Mesenchymal stem cell (in vitro differentiated cells and primary cell): ENCODE data around the gene RALGPS1.

ENCODE experiments used
- DNase-seq: peaks from one replicate; pipeline ENCODE4 v3.0.0-alpha.2; 2013
- H2AFZ ChIP-seq: one replicate; pipeline ENCODE4 v1.6.1; 2013; ENCODE audit warnings: low read depth, mild to moderate bottlenecking, control low read depth, inconsistent platforms, low read length, moderate library complexity
- H2AK5ac ChIP-seq: 2 replicates; pipeline ENCODE4 v1.6.1; 2013; ENCODE audit warnings: low read length, moderate library complexity, mild to moderate bottlenecking, inconsistent platforms; ENCODE audit not compliant: severe bottlenecking
- H2BK120ac ChIP-seq: one replicate; pipeline ENCODE4 v1.6.1; 2013; ENCODE audit warnings: low read depth, mild to moderate bottlenecking, inconsistent platforms, low read length, moderate library complexity
- H2BK12ac ChIP-seq, 2 experiments: one replicate each; pipeline ENCODE4 v1.6.1; 2013; ENCODE audit warnings: inconsistent platforms in 2 of 2, low read length in 2 of 2, mild to moderate bottlenecking in 2 of 2, moderate library complexity in 2 of 2, control low read depth in 1 of 2
- H2BK15ac ChIP-seq: one replicate; pipeline ENCODE4 v1.6.1; 2013; ENCODE audit warnings: mild to moderate bottlenecking, low read depth, inconsistent platforms; ENCODE audit not compliant: poor library complexity, severe bottlenecking
- H2BK5ac ChIP-seq: 2 replicates; pipeline ENCODE4 v1.6.1; 2013; ENCODE audit warnings: low read depth, mild to moderate bottlenecking, low read length, control low read depth, inconsistent platforms; ENCODE audit not compliant: poor library complexity, severe bottlenecking
- H3K14ac ChIP-seq, 2 experiments: one replicate each; pipeline ENCODE4 v1.6.1; 2013; ENCODE audit warnings: inconsistent platforms in 2 of 2, low read length in 2 of 2, control low read depth in 1 of 2, mild to moderate bottlenecking in 1 of 2, moderate library complexity in 1 of 2
- H3K18ac ChIP-seq, 2 experiments: one replicate each; pipeline ENCODE4 v1.6.1; 2013; ENCODE audit warnings: inconsistent platforms in 2 of 2, low read length in 2 of 2, control low read depth in 1 of 2, low read depth in 1 of 2, mild to moderate bottlenecking in 1 of 2
- H3K23ac ChIP-seq, 2 experiments: one replicate each; pipeline ENCODE4 v1.6.1; 2013; ENCODE audit warnings: inconsistent platforms in 2 of 2, low read length in 2 of 2, mild to moderate bottlenecking in 2 of 2, moderate library complexity in 2 of 2, control low read depth in 1 of 2
- H3K27ac ChIP-seq: 2 replicates; pipeline ENCODE4 v1.5.1; 2013; ENCODE audit warnings: mild to moderate bottlenecking, moderate library complexity, low read length, control low read depth, inconsistent platforms; ENCODE audit not compliant: poor library complexity, severe bottlenecking
- H3K27me3 ChIP-seq, 2 experiments: 2 replicates each; pipeline versions ENCODE4 v1.6.1 to v1.7.0; 2013; ENCODE audit warnings: low read length in 2 of 2, mild to moderate bottlenecking in 2 of 2, moderate library complexity in 2 of 2, control low read depth in 1 of 2, inconsistent platforms in 1 of 2; ENCODE audit not compliant: control insufficient read depth in 1 of 2, insufficient read depth in 1 of 2
- H3K36me3 ChIP-seq, 2 experiments: 2 replicates each; pipeline versions ENCODE4 v1.6.1 to v1.7.0; 2013; ENCODE audit warnings: low read length in 2 of 2, control low read depth in 1 of 2, inconsistent platforms in 1 of 2, low read depth in 1 of 2, mild to moderate bottlenecking in 1 of 2; ENCODE audit not compliant: insufficient read depth in 2 of 2, control insufficient read depth in 1 of 2
- H3K4ac ChIP-seq, 2 experiments: one replicate each; pipeline ENCODE4 v1.6.1; 2013; ENCODE audit warnings: inconsistent platforms in 2 of 2, low read length in 2 of 2, mild to moderate bottlenecking in 2 of 2, moderate library complexity in 2 of 2, control low read depth in 1 of 2, low read depth in 1 of 2
- H3K4me1 ChIP-seq: 2 replicates; pipeline ENCODE4 v1.6.1; 2013; ENCODE audit warnings: low read depth, low read length, control low read depth; ENCODE audit not compliant: control insufficient read depth, insufficient read depth
- H3K4me2 ChIP-seq: 2 replicates; pipeline ENCODE4 v1.6.1; 2013; ENCODE audit warnings: low read length, mild to moderate bottlenecking, inconsistent platforms; ENCODE audit not compliant: poor library complexity, severe bottlenecking
- H3K4me3 ChIP-seq, 2 experiments: 2 replicates each; pipeline versions ENCODE4 v1.5.1 to v1.7.0; 2013; ENCODE audit warnings: low read length in 2 of 2, mild to moderate bottlenecking in 2 of 2, control low read depth in 1 of 2, low read depth in 1 of 2; ENCODE audit not compliant: insufficient read depth in 1 of 2
- H3K79me1 ChIP-seq: replicated peaks from 2 replicates; pipeline ENCODE4 v1.6.1; 2013; ENCODE audit warnings: mild to moderate bottlenecking, control low read depth, low read length, inconsistent platforms; ENCODE audit not compliant: poor library complexity, severe bottlenecking
- H3K9ac ChIP-seq: 2 replicates; pipeline ENCODE4 v1.7.0; 2013; ENCODE audit warnings: mild to moderate bottlenecking, low read length, moderate library complexity
- H3K9me3 ChIP-seq: 2 replicates; pipeline ENCODE4 v1.7.0; 2013; ENCODE audit warnings: mild to moderate bottlenecking, low read length; ENCODE audit not compliant: control insufficient read depth
- H4K8ac ChIP-seq: one replicate; pipeline ENCODE4 v1.6.1; 2013; ENCODE audit warnings: inconsistent platforms, mild to moderate bottlenecking, low read length, moderate library complexity
- H4K91ac ChIP-seq: one replicate; pipeline ENCODE4 v1.6.1; 2013; ENCODE audit warnings: mild to moderate bottlenecking, low read length, inconsistent platforms
- WGBS: methylation state at CpG from one replicate; pipeline ENCODE4 v1.1.7; 2013; ENCODE audit warnings: mixed read lengths; 5-methylcytosine and 5-hydroxymethylcytosine counted together

Gene RALGPS1

GRCh38 chr9:127121628-127122175 is 207.1 kb downstream of the RALGPS1 start:
- H2BK5ac ChIP-seq, result no peak overlapping the region
- H3K9ac ChIP-seq, result peak overlapping the region; percentile 96
- peaks cover 0 to 18% of the 10 kb centered on the region in 2 experiments for H3K27me3 ChIP-seq
- no peak overlapping the region for H3K23ac ChIP-seq
- peak overlapping the region; percentile 79 to 92 for H3K18ac ChIP-seq
- peak overlapping the region; percentile 86 for H4K91ac ChIP-seq
- no peak overlapping the region for H2BK120ac ChIP-seq
- peak overlapping the region; percentile 95 for H2BK15ac ChIP-seq
- H3K9me3 ChIP-seq, result no peaks in the 10 kb centered on the region
- H3K27ac ChIP-seq, result no peak overlapping the region
- peak overlapping the region in 1 of 2 experiments; percentile 77 for H3K14ac ChIP-seq
- peak overlapping the region; percentile 75 to 77 for H2BK12ac ChIP-seq
- DNase-seq, result peak; percentile 56
- H3K4ac ChIP-seq, result peak overlapping the region in 1 of 2 experiments; percentile 61
- 15% methylated on average over 20 of the region's 20 CpGs for WGBS
- peak overlapping the region; percentile 74 for H4K8ac ChIP-seq
- no peak overlapping the region for H2AK5ac ChIP-seq
- H3K4me1 ChIP-seq, result peaks cover 25% of the 10 kb centered on the region
- peak overlapping the region; percentile 47 to 97 for H3K4me3 ChIP-seq
- peaks cover 1% of the 10 kb centered on the region for H3K79me1 ChIP-seq
- H3K36me3 ChIP-seq, result peaks cover 0 to 33% of the 10 kb centered on the region in 2 experiments
- H2AFZ ChIP-seq, result no peak overlapping the region
- peak overlapping the region; percentile 88 for H3K4me2 ChIP-seq

GRCh38 chr9:127122176-127123063 is 207.8 kb downstream of the RALGPS1 start, which contains the start of gene ANGPTL2:
Gene ANGPTL2 (minus strand): TSS chr9:127122635. CDS start chr9:127108731, 13,904 bp downstream.
- Histone ChIP-seq H2BK12ac (peak within 1 kb of the TSS; percentile 75 to 89), H3K9ac (peak within 1 kb of the TSS; percentile 96), H2BK120ac (peak within 1 kb of the TSS; percentile 82), H3K4me1 (peaks cover 23% of the 10 kb centered on the region), H4K91ac (peak within 1 kb of the TSS; percentile 86), H2AFZ (peak within 1 kb of the TSS; percentile 49), H2AK5ac (no peak within 1 kb of the TSS), H3K23ac (peak within 1 kb of the TSS in 1 of 2 experiments; percentile 85), H4K8ac (peak within 1 kb of the TSS; percentile 74), H2BK15ac (peak within 1 kb of the TSS; percentile 95), H3K4me3 (peak within 1 kb of the TSS; percentile 47 to 97), H3K9me3 (no peaks in the 10 kb centered on the region), H3K4me2 (peak within 1 kb of the TSS; percentile 88), H3K27me3 (peaks cover 0 to 23% of the 10 kb centered on the region in 2 experiments), H2BK5ac (no peak within 1 kb of the TSS), H3K36me3 (peaks cover 0 to 28% of the 10 kb centered on the region in 2 experiments), H3K4ac (peak within 1 kb of the TSS; percentile 61 to 86), H3K14ac (peak within 1 kb of the TSS in 1 of 2 experiments; percentile 77), H3K79me1 (peaks cover 1% of the 10 kb centered on the region), H3K27ac (peak within 1 kb of the TSS; percentile 21), H3K18ac (peak within 1 kb of the TSS; percentile 79 to 92)
- 2% methylated on average over 43 of the region's 43 CpGs for WGBS
- DNase-seq, result peak; percentile 96

- Histone ChIP-seq H2AK5ac (no peak overlapping the region), H4K91ac (peak overlapping the region; percentile 76), H3K9me3 (no peaks in the 10 kb centered on the region), H2BK5ac (no peak overlapping the region), H3K4me1 (peaks cover 23% of the 10 kb centered on the region), H3K4ac (peak overlapping the region in 1 of 2 experiments; percentile 37), H3K27ac (peak overlapping the region; percentile 21), H4K8ac (peak overlapping the region; percentile 72), H2BK120ac (no peak overlapping the region), H2AFZ (peak overlapping the region; percentile 21), H3K9ac (peak overlapping the region; percentile 78), H2BK12ac (peak overlapping the region; percentile 6 to 89), H3K23ac (no peak overlapping the region), H3K79me1 (peaks cover 1% of the 10 kb centered on the region), H3K18ac (peak overlapping the region; percentile 10 to 72), H3K4me2 (peak overlapping the region; percentile 88), H3K27me3 (peaks cover 0 to 23% of the 10 kb centered on the region in 2 experiments), H3K36me3 (peaks cover 0 to 21% of the 10 kb centered on the region in 2 experiments), H3K14ac (peak overlapping the region in 1 of 2 experiments; percentile 50), H2BK15ac (peak overlapping the region; percentile 39), H3K4me3 (peak overlapping the region; percentile 45 to 57)
- 67% methylated on average over 12 of the region's 16 CpGs for WGBS
- no peak for DNase-seq
These were observed 208.7 kb downstream of the RALGPS1 start for GRCh38 chr9:127123064-127123890.
